Skeletal muscle tissue (tissue), 4 donors: Measurements from ENCODE around the gene RYR3. TPM values are rescaled to one million over a fixed set of nuclear protein-coding genes. Genes with fewer than 3 reads are reported as not detected.
A peak's percentile ranks its signal among the peaks of the same experiment; 100 is the strongest.

Experiments
- H3K27ac ChIP-seq: one replicate; pipeline ENCODE4 v1.7.0; 2013; ENCODE audit warnings: mild to moderate bottlenecking, low read depth, low read length, inconsistent platforms
- H3K27me3 ChIP-seq, 3 donors: one replicate each; pipeline ENCODE4 v1.7.0; 2013; ENCODE audit warnings: low read length in 3 of 3; ENCODE audit not compliant: control insufficient read depth in 3 of 3, insufficient read depth in 3 of 3
- H3K36me3 ChIP-seq, 3 donors: one replicate each; pipeline ENCODE4 v1.7.0; 2013; ENCODE audit warnings: low read length in 3 of 3; ENCODE audit not compliant: control insufficient read depth in 3 of 3, insufficient read depth in 3 of 3
- H3K4me1 ChIP-seq, 3 donors: one replicate each; pipeline ENCODE4 v1.7.0; 2013; ENCODE audit warnings: low read length in 3 of 3, mild to moderate bottlenecking in 3 of 3; ENCODE audit not compliant: control insufficient read depth in 3 of 3, insufficient read depth in 3 of 3
- H3K4me3 ChIP-seq, 3 donors: one replicate each; pipeline ENCODE4 v1.7.0; 2013; ENCODE audit warnings: low read length in 3 of 3
- H3K9ac ChIP-seq, 3 donors: one replicate each; pipeline ENCODE4 v1.7.0; 2013; ENCODE audit warnings: low read length in 3 of 3, mild to moderate bottlenecking in 3 of 3, moderate library complexity in 2 of 3, low read depth in 1 of 3
- H3K9me3 ChIP-seq, 3 donors: one replicate each; pipeline ENCODE4 v1.7.0; 2013; ENCODE audit warnings: low read length in 3 of 3; ENCODE audit not compliant: control insufficient read depth in 3 of 3
- total RNA-seq: library from RNA; depleted of rRNA; stranded (reverse); fragments of >200 nt; gene quantifications from one replicate; pipeline ENCODE4 v1.2.3, GENCODE V29; 2014
- donor health status: Osteomylitis.

RYR3 gene
- total RNA-seq, 1 donor from 2014 or later: 50.6 TPM

DNA sequence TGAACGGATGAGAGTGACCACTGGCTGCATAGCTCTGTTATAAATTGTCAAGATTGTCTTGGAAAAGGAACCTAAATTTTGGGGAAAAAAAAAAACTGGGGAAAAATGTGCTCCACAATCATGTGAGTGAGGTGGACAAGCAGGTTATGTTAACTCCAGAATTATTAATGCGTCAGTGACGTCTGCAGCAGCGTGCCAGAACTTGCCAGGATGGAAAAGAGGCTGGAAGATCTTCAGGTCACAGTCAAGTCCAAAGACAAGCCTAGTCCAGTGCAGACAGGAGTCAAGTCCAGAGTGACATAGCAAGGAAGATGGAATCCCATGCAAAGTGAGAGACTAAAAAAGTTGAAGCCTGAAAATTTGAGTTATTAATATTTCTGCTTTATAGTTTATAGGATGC lies 140.6 kb downstream of the RYR3 start:
- Histone ChIP-seq H3K4me1 (peaks cover 0 to 10% (median 7%) of the 10 kb centered on the region in 3 donors), H3K9ac (no peak overlapping the region), H3K4me3 (no peak overlapping the region), H3K27ac (no peak overlapping the region), H3K27me3 (no peaks in the 10 kb centered on the region), H3K36me3 (no peaks in the 10 kb centered on the region), H3K9me3 (no peaks in the 10 kb centered on the region)

DNA sequence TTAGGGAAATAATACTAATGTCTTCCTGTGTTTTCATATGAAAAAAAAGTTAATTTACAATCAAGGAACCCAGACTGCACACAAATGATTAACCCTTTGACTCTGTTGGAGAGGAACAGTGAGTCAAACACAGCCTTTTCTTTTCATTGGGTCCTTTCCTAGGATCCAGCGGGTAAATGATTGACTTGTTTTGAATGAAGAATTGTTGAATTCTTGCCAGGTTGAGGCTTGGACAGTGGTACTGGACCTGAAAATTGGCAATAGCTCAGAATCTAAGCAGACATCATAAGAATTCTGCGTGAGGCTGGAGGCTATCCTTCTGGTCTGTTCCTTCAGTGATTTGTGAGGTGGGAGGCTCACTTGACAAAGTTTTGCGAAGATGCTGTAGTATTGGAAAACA lies 143.0 kb downstream of the RYR3 start:
- H3K9ac ChIP-seq: no peak overlapping the region
- no peaks in the 10 kb centered on the region for H3K36me3 ChIP-seq
- H3K4me1 ChIP-seq: peaks cover 0 to 5% (median 5%) of the 10 kb centered on the region in 3 donors
- H3K27ac ChIP-seq: no peak overlapping the region
- H3K9me3 ChIP-seq: no peaks in the 10 kb centered on the region
- H3K27me3 ChIP-seq: no peaks in the 10 kb centered on the region
- H3K4me3 ChIP-seq: no peak overlapping the region

DNA sequence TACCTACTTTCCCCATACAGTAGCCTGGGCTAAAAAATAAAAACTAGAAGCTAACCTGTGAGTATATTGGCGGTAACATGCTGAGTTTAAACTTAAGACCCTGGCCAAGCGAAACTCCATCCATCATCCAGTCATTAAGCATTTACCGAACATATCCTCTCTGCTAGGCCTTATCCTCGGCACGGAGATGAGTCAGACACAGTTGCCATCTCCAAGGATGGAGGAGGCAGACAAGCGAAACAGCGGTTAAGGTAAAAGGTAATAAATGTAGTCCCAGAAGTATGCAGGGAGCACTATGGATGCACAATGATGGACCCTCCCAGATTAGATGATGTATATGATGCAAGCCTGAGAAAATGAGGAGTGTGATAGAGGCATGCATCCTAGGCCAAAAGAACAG lies 143.6 kb downstream of the RYR3 start:
- Histone ChIP-seq H3K9ac (no peak overlapping the region), H3K9me3 (no peaks in the 10 kb centered on the region)

DNA sequence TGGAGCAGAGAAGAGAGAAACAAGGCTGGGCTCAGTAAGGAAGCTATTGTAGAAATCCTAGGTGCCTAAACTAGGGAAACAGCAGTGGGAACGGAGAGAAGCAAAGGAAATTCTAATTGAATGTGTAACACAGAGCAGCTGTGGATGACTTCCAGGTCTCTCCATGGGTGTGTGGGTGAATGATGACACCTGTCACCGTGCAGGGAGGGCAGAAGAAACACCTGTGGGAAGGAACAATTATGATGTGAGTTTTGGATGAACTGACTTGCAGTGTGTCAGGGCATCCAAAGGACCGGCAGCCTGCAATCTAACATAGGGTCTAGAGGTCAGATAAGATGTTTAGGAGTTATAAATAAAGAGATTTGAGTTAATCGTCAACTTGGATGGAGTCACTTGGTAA lies 144.2 kb downstream of the RYR3 start:
- Histone ChIP-seq H3K27me3 (no peaks in the 10 kb centered on the region), H3K9ac (no peak overlapping the region), H3K9me3 (no peaks in the 10 kb centered on the region), H3K36me3 (no peaks in the 10 kb centered on the region), H3K4me3 (no peak overlapping the region), H3K4me1 (peaks cover 0 to 5% (median 0%) of the 10 kb centered on the region in 3 donors), H3K27ac (no peak overlapping the region)

More for the DNA sequence above, 143.6 kb downstream of the RYR3 start:
- H3K36me3 ChIP-seq: no peaks in the 10 kb centered on the region
- H3K27ac ChIP-seq: no peak overlapping the region
- peaks cover 0 to 5% (median 3%) of the 10 kb centered on the region in 3 donors for H3K4me1 ChIP-seq
- no peaks in the 10 kb centered on the region for H3K27me3 ChIP-seq
- no peak overlapping the region for H3K4me3 ChIP-seq

DNA sequence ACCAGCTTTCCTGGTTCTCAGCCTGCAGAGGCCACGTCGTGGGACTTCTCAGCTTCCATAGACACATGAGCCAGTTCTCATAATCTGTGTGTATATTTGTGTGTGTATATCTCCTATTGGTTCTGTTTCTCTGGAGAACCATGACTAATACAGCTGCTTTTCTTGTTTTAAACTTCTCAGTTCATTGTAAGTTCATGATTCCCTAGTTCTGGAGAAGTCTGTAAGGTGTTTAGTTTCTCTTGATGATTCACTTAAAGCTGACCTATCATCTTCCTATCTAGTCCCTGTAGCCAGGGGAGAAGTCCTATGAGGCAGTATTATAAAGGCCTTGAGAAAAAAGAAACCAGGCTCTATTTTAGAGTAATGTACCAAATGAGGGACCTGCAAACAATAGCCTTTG lies 147.7 kb downstream of the RYR3 start:
- Histone ChIP-seq H3K27me3 (no peaks in the 10 kb centered on the region), H3K27ac (no peak overlapping the region), H3K9ac (no peak overlapping the region), H3K9me3 (no peaks in the 10 kb centered on the region), H3K36me3 (no peaks in the 10 kb centered on the region), H3K4me1 (no peaks in the 10 kb centered on the region), H3K4me3 (no peak overlapping the region)

- Histone ChIP-seq H3K27me3 (no peaks in the 10 kb centered on the region), H3K4me1 (no peaks in the 10 kb centered on the region), H3K27ac (no peak overlapping the region), H3K4me3 (no peak overlapping the region), H3K36me3 (no peaks in the 10 kb centered on the region), H3K9ac (no peak overlapping the region), H3K9me3 (no peaks in the 10 kb centered on the region)
These were observed 149.5 kb downstream of the RYR3 start for GRCh38 chr15:33460166-33460805.

GRCh38 chr15:33461671-33462070 lies 150.9 kb downstream of the RYR3 start:
- Histone ChIP-seq H3K4me3 (no peak overlapping the region), H3K4me1 (peaks cover 0 to under 1% (median 0%) of the 10 kb centered on the region in 3 donors), H3K9me3 (no peaks in the 10 kb centered on the region), H3K36me3 (no peaks in the 10 kb centered on the region), H3K27ac (no peak overlapping the region), H3K9ac (no peak overlapping the region), H3K27me3 (no peaks in the 10 kb centered on the region)

DNA sequence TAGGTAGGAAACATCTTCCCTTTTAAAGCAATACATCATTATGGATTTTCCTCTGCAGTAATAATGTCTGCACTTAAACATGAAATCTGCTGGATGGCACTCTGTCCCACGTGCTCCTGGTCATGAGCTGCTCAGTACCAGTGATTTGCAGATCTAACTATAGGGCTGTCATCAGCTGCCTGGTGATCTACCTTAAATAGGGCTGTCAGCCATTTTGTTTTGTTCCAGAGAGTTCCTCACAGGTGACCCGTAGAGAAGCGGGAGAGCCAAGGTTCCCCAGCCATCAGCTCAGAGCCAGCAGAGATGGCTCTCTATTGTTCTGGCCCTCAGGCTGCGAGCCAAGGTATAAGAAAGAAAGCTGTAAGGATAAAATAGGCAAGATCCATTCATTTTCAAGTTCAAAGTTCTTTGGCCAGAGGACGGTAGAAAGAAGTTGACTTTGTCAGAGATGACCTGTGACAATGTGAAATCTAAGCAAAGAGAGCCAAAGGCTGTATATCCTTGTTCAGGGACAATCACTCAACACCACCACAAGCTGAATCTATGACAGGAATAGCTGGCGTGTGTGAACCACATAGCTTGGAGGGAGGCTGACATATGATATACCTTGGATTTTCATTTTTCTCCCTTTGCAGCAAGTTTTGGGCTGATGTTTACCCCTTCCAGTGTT lies 156.5 kb downstream of the RYR3 start:
- Histone ChIP-seq H3K4me3 (no peak overlapping the region), H3K9ac (peak overlapping the region; percentile 10 to 40 (median 32)), H3K27ac (peak overlapping the region; percentile 92), H3K9me3 (no peaks in the 10 kb centered on the region), H3K27me3 (no peaks in the 10 kb centered on the region), H3K36me3 (no peaks in the 10 kb centered on the region), H3K4me1 (peaks cover 4 to 10% (median 4%) of the 10 kb centered on the region in 3 donors)

- H3K4me1 ChIP-seq: peaks cover 4 to 10% (median 4%) of the 10 kb centered on the region in 3 donors
- H3K27me3 ChIP-seq: no peaks in the 10 kb centered on the region
- H3K4me3 ChIP-seq: no peak overlapping the region
- H3K27ac ChIP-seq: peak overlapping the region; percentile 92
- H3K9me3 ChIP-seq: no peaks in the 10 kb centered on the region
- no peaks in the 10 kb centered on the region for H3K36me3 ChIP-seq
- peak overlapping the region in 2 of 3 donors; percentile 32 to 40 for H3K9ac ChIP-seq
These were observed 157.0 kb downstream of the RYR3 start for GRCh38 chr15:33467816-33468163.

- Histone ChIP-seq H3K27ac (no peak overlapping the region), H3K36me3 (peaks cover 0 to 3% (median 0%) of the 10 kb centered on the region in 3 donors)
These were observed 158.0 kb downstream of the RYR3 start for GRCh38 chr15:33468740-33469139.

More at GRCh38 chr15:33468740-33469139, 158.0 kb downstream of the RYR3 start:
- Histone ChIP-seq H3K9ac (no peak overlapping the region), H3K4me3 (no peak overlapping the region), H3K9me3 (no peaks in the 10 kb centered on the region), H3K4me1 (peaks cover 4 to 10% (median 4%) of the 10 kb centered on the region in 3 donors), H3K27me3 (no peaks in the 10 kb centered on the region)
